ENCODE data around the gene CDT1.
"Not testable (repeated sequence)": the region's sequence is repeated elsewhere in the genome, so short reads cannot be mapped to it uniquely, and the experiment has no call there.

Gene CDT1

DNA sequence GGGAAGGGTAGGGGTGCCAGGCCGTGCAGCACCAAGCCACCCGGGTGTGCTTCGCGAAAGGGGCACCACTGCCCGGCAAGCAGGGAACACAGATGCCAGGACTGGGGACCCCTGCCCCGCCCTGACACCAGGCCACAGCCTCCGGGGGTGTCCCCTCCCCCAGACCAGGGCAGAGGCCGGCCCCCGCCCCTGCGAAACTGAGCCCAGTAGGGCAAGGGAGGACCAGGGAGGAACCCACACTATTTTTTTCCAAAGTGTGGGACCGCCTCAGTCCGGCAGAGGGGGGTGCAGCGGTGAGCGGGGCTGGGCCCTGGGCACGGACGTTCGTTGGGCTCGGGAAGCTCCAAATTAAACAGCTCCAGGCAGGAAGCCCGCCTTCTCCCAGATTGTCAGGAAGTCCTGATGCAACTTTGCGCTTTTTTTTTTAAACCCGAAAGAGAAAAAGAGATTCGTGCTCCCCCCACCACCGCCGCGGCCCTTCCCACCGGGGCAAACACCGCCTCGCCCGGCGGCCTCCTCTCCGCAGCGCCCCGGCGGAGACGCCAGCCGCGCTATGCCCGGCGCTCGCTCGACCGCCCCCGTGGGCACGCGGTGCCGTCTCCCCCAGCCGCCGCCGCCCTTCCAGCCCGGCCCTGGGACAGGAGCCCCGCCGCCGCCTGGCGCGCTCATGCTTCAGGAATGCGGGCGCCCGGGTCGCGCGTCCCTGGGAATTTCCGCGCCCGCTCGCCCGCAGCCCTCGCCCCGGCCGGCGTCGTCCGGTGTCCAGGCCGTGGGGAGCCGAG, 19.3 kb upstream of the CDT1 start:
- no peaks in the 10 kb centered on the region for H3K9me3 ChIP-seq (ENCODE audit: control insufficient read depth in 2 of 2, low read length in 2 of 2)
- H3K27ac ChIP-seq (ENCODE audit: low read length), result peak overlapping the region; percentile 93
- H3K27me3 ChIP-seq (ENCODE audit: control insufficient read depth in 1 of 2, insufficient read depth in 2 of 2, low read length in 2 of 2), result no peaks in the 10 kb centered on the region
- peak overlapping the region; percentile 82 to 83 for H3K9ac ChIP-seq (ENCODE audit: low read length in 2 of 2)
- peaks cover 59% of the 10 kb centered on the region for H3K4me1 ChIP-seq (ENCODE audit: control insufficient read depth, insufficient read depth, low read length)
- H3K4me3 ChIP-seq (ENCODE audit: low read length in 2 of 2), result peak overlapping the region; percentile 65 to 79
- H3K36me3 ChIP-seq (ENCODE audit: control insufficient read depth in 2 of 2, insufficient read depth in 2 of 2, low read length in 2 of 2), result no peaks in the 10 kb centered on the region

GRCh38 chr16:88784856-88785105, 18.8 kb upstream of the CDT1 start:
- Histone ChIP-seq H3K36me3 (ENCODE audit: control insufficient read depth in 2 of 2, insufficient read depth in 2 of 2, low read length in 2 of 2) (no peaks in the 10 kb centered on the region), H3K4me3 (ENCODE audit: low read length in 2 of 2) (peak overlapping the region; percentile 65 to 79), H3K4me1 (ENCODE audit: control insufficient read depth, insufficient read depth, low read length) (peaks cover 54% of the 10 kb centered on the region), H3K9me3 (ENCODE audit: control insufficient read depth in 2 of 2, low read length in 2 of 2) (no peaks in the 10 kb centered on the region), H3K9ac (ENCODE audit: low read length in 2 of 2) (peak overlapping the region in 1 of 2 donors; percentile 83), H3K27me3 (ENCODE audit: control insufficient read depth in 1 of 2, insufficient read depth in 2 of 2, low read length in 2 of 2) (no peaks in the 10 kb centered on the region), H3K27ac (ENCODE audit: low read length) (peak overlapping the region; percentile 93)

- peak within 1 kb of the TSS; percentile 65 to 79 for H3K4me3 ChIP-seq (ENCODE audit: low read length in 2 of 2)
- H3K36me3 ChIP-seq (ENCODE audit: control insufficient read depth in 2 of 2, insufficient read depth in 2 of 2, low read length in 2 of 2), result no peaks in the 10 kb centered on the region
- no peaks in the 10 kb centered on the region for H3K27me3 ChIP-seq (ENCODE audit: control insufficient read depth in 1 of 2, insufficient read depth in 2 of 2, low read length in 2 of 2)
- H3K9ac ChIP-seq (ENCODE audit: low read length in 2 of 2), result peak within 1 kb of the TSS; percentile 82 to 83
- peaks cover 48% of the 10 kb centered on the region for H3K4me1 ChIP-seq (ENCODE audit: control insufficient read depth, insufficient read depth, low read length)
- H3K9me3 ChIP-seq (ENCODE audit: control insufficient read depth in 2 of 2, low read length in 2 of 2), result no peaks in the 10 kb centered on the region
- H3K27ac ChIP-seq (ENCODE audit: low read length), result peak within 1 kb of the TSS; percentile 93
These were observed 18.3 kb upstream of the CDT1 start, which contains the start of gene PIEZO1 for GRCh38 chr16:88785106-88785924. Gene PIEZO1, minus strand, starts transcription at chr16:88785220. Its CDS starts 256 bp downstream, at chr16:88784964.

DNA sequence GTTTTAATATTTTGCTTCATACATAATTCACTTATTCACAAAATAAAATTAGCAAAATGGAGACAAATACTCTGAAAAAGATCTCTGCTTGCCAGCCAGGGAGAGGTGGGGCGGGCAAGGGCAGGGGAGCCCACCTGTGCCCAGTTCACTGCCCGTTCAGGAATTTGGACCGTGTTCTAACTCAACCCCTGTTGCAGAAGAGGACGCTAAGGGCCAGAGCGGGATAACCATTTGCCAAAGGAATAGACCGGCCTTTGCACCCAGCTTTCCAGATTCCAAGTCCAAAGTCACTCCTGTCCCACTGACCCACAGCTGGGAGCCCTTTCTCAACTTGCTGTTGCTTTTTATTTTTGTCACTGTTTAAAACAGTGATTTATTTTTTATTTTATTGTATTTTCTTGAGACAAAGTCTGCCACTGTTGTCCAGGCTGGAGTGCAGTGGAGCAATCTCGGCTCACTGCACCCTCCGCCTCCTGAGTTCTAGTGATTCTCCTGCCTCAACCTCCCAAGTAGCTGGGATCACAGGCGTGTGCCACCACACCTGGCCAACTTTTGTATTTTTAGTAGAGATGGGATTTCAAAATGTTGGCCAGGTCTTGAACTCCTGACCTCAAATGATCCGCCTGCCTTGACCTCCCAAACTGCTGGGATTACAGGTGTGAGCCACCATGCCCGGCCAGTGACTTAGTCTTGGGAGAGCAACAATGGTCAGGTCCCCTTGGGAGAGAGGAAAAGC, 15.8 kb upstream of the CDT1 start:
- peaks cover 6 to 9% of the 10 kb centered on the region in 2 donors for H3K27me3 ChIP-seq (ENCODE audit: control insufficient read depth in 1 of 2, insufficient read depth in 2 of 2, low read length in 2 of 2)
- H3K36me3 ChIP-seq (ENCODE audit: control insufficient read depth in 2 of 2, insufficient read depth in 2 of 2, low read length in 2 of 2), result no peaks in the 10 kb centered on the region
- H3K9me3 ChIP-seq (ENCODE audit: control insufficient read depth in 2 of 2, low read length in 2 of 2), result no peaks in the 10 kb centered on the region
- no peak overlapping the region for H3K4me3 ChIP-seq (ENCODE audit: low read length in 2 of 2)
- H3K9ac ChIP-seq (ENCODE audit: low read length in 2 of 2), result no peak overlapping the region
- H3K4me1 ChIP-seq (ENCODE audit: control insufficient read depth, insufficient read depth, low read length), result peaks cover 27% of the 10 kb centered on the region
- no peak overlapping the region for H3K27ac ChIP-seq (ENCODE audit: low read length)

GRCh38 chr16:88788749-88789148, 14.8 kb upstream of the CDT1 start:
- not testable (repeated sequence) for H3K27ac ChIP-seq (ENCODE audit: low read length); H3K9ac ChIP-seq (ENCODE audit: low read length in 2 of 2); H3K9me3 ChIP-seq (ENCODE audit: control insufficient read depth in 2 of 2, low read length in 2 of 2); H3K36me3 ChIP-seq (ENCODE audit: control insufficient read depth in 2 of 2, insufficient read depth in 2 of 2, low read length in 2 of 2); H3K4me3 ChIP-seq (ENCODE audit: low read length in 2 of 2)
- Histone ChIP-seq H3K4me1 (ENCODE audit: control insufficient read depth, insufficient read depth, low read length) (peaks cover 16% of the 10 kb centered on the region), H3K27me3 (ENCODE audit: control insufficient read depth in 1 of 2, insufficient read depth in 2 of 2, low read length in 2 of 2) (peaks cover 11 to 13% of the 10 kb centered on the region in 2 donors)

DNA sequence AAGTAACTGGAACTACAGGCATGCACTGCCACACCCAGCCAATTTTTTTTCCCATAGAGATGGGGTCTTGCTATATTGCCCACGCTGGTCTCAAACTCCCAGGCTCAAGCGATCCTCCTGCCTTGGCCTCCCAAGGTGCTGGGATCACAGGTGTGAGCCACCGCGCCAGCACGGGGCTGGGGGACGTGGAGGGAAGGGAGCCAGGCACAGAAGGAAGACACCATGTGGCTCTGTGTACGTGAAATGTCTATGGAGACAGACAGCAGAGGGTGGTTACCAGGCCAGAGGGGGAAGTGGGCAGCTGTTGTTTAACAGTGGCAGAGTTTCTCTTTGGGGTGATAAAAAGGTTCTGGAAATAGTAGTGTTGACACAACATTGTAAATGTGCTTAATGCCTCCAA, 14.0 kb upstream of the CDT1 start:
- peaks cover 11 to 13% of the 10 kb centered on the region in 2 donors for H3K27me3 ChIP-seq (ENCODE audit: control insufficient read depth in 1 of 2, insufficient read depth in 2 of 2, low read length in 2 of 2)
- H3K4me3 ChIP-seq (ENCODE audit: low read length in 2 of 2), result no peak overlapping the region
- H3K27ac ChIP-seq (ENCODE audit: low read length), result no peak overlapping the region

GRCh38 chr16:88790312-88791211, 13.0 kb upstream of the CDT1 start:
- H3K27me3 ChIP-seq (ENCODE audit: control insufficient read depth in 1 of 2, insufficient read depth in 2 of 2, low read length in 2 of 2), result peaks cover 11 to 13% of the 10 kb centered on the region in 2 donors
- H3K36me3 ChIP-seq (ENCODE audit: control insufficient read depth in 2 of 2, insufficient read depth in 2 of 2, low read length in 2 of 2), result no peaks in the 10 kb centered on the region
- H3K4me1 ChIP-seq (ENCODE audit: control insufficient read depth, insufficient read depth, low read length), result peaks cover 5% of the 10 kb centered on the region
- no peaks in the 10 kb centered on the region for H3K9me3 ChIP-seq (ENCODE audit: control insufficient read depth in 2 of 2, low read length in 2 of 2)
- no peak overlapping the region for H3K4me3 ChIP-seq (ENCODE audit: low read length in 2 of 2)
- no peak overlapping the region for H3K27ac ChIP-seq (ENCODE audit: low read length)
- H3K9ac ChIP-seq (ENCODE audit: low read length in 2 of 2), result no peak overlapping the region

More for the DNA sequence above, 14.0 kb upstream of the CDT1 start:
- Histone ChIP-seq H3K9me3 (ENCODE audit: control insufficient read depth in 2 of 2, low read length in 2 of 2) (no peaks in the 10 kb centered on the region), H3K9ac (ENCODE audit: low read length in 2 of 2) (no peak overlapping the region), H3K36me3 (ENCODE audit: control insufficient read depth in 2 of 2, insufficient read depth in 2 of 2, low read length in 2 of 2) (no peaks in the 10 kb centered on the region), H3K4me1 (ENCODE audit: control insufficient read depth, insufficient read depth, low read length) (peaks cover 9% of the 10 kb centered on the region)

DNA sequence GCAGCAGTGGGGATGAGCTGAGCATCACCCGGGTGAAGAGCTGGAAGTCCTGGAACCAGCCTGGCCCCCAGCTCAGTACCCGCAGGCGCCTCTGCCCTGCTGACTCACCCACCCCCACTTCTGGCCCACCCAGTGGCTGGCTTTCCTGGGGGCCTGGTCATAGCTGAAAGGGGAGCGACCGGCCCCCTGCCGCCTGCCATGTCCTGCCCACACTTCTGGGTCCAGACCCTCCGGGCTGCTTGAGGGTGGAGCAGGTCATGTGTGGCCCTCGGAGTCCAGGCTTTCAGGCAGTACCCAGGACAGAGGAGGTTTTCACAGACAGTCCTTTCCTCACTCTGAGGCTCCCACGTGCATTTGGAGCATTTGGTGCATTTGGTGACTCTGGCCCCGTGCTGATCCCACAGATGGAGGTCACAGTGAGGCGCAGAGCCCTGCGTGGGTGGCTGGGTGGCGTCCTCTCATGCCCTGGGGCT, 11.5 kb upstream of the CDT1 start:
- H3K9me3 ChIP-seq (ENCODE audit: control insufficient read depth in 2 of 2, low read length in 2 of 2), result no peaks in the 10 kb centered on the region
- H3K4me1 ChIP-seq (ENCODE audit: control insufficient read depth, insufficient read depth, low read length), result peaks cover 2% of the 10 kb centered on the region
- no peak overlapping the region for H3K9ac ChIP-seq (ENCODE audit: low read length in 2 of 2)
- H3K36me3 ChIP-seq (ENCODE audit: control insufficient read depth in 2 of 2, insufficient read depth in 2 of 2, low read length in 2 of 2), result no peaks in the 10 kb centered on the region
- H3K27ac ChIP-seq (ENCODE audit: low read length), result no peak overlapping the region
- no peak overlapping the region for H3K4me3 ChIP-seq (ENCODE audit: low read length in 2 of 2)
- H3K27me3 ChIP-seq (ENCODE audit: control insufficient read depth in 1 of 2, insufficient read depth in 2 of 2, low read length in 2 of 2), result peaks cover 11 to 13% of the 10 kb centered on the region in 2 donors

DNA sequence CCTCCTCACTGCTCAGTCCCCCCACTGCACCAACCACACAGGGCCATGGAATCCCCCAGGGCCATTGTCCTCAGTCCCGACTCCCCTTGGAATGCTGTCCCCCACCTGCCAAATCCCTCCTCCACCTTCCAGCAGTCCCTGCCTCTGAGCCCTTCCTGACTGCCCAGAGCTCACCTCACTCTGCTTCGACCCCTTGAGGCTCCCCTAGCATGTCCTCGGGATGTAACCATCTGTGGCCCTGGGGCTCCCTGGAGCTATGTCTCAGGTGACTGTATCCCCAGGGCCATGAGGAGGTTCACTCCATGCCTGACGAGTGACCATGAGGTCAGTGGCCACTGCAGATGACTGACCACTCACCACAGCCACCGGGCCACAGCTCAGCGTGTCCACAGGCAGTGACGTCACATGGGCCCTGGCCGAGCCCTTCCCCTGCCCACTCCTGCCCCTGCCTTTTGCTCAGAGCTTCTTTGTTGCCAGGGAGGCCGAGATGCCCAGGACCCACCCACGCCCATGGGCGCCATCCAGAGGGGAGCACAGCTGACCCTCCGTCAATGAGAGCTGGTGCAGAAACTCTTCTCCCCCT, 10.8 kb upstream of the CDT1 start:
- Histone ChIP-seq H3K9ac (ENCODE audit: low read length in 2 of 2) (no peak overlapping the region), H3K9me3 (ENCODE audit: control insufficient read depth in 2 of 2, low read length in 2 of 2) (no peaks in the 10 kb centered on the region), H3K27ac (ENCODE audit: low read length) (no peak overlapping the region), H3K36me3 (ENCODE audit: control insufficient read depth in 2 of 2, insufficient read depth in 2 of 2, low read length in 2 of 2) (no peaks in the 10 kb centered on the region), H3K4me1 (ENCODE audit: control insufficient read depth, insufficient read depth, low read length) (peaks cover 2% of the 10 kb centered on the region), H3K4me3 (ENCODE audit: low read length in 2 of 2) (no peak overlapping the region), H3K27me3 (ENCODE audit: control insufficient read depth in 1 of 2, insufficient read depth in 2 of 2, low read length in 2 of 2) (peaks cover 11 to 13% of the 10 kb centered on the region in 2 donors)

All from stomach smooth muscle (tissue), 2 donors.